ENCODE results near the gene PRL.
A peak's percentile ranks its signal among the peaks of the same experiment; 100 is the strongest.

The PRL gene

GRCh38 chr6:22296936-22297335, at the start of gene PRL:
TSS of gene PRL (minus strand) at chr6:22297036. CDS start at chr6:22296982, 54 bp downstream.
- H3K4me3 ChIP-seq (ENCODE audit: low read depth in 1 of 2, low read length in 2 of 2): no peak within 1 kb of the TSS
- no peaks in the 10 kb centered on the region for H4K20me1 ChIP-seq (ENCODE audit: insufficient read depth, low read length)
- H3K9me3 ChIP-seq (ENCODE audit: insufficient read depth, low read length, severe bottlenecking): no peaks in the 10 kb centered on the region
- H3K36me3 ChIP-seq (ENCODE audit: insufficient read depth, low read length): no peaks in the 10 kb centered on the region
- no peaks in the 10 kb centered on the region for H3K4me1 ChIP-seq (ENCODE audit: insufficient read depth, low read length)
- H3K27ac ChIP-seq (ENCODE audit: low read length): no peak within 1 kb of the TSS
- H3K79me2 ChIP-seq (ENCODE audit: insufficient read depth, low read length): no peaks in the 10 kb centered on the region
- no peak within 1 kb of the TSS for H3K9ac ChIP-seq (ENCODE audit: low read depth, low read length)
- ATAC-seq (ENCODE audit: insufficient read depth, low read depth) (no peak), DNase-seq (no peak)
- H3K27me3 ChIP-seq (ENCODE audit: insufficient read depth, low read length, poor library complexity): no peaks in the 10 kb centered on the region
- peak within 1 kb of the TSS; percentile 13; the same call in 1 of the 2 replicates for H2AFZ ChIP-seq (ENCODE audit: low read depth, low read length)
- TF ChIP-seq CTCF (IDR thresholded peaks at IDR 0.05; ENCODE audit: borderline replicate concordance, extremely low read depth, low read length, poor library complexity, severe bottlenecking) (no peak), EZH2 (IDR thresholded peaks at IDR 0.05; ENCODE audit: borderline replicate concordance, low read depth, low read length, severe bottlenecking) (no peak)
- H3K4me2 ChIP-seq (ENCODE audit: insufficient read depth, low read length): no peak within 1 kb of the TSS

- H3K9ac ChIP-seq (ENCODE audit: low read depth, low read length): no peak overlapping the region
- no peaks in the 10 kb centered on the region for H3K36me3 ChIP-seq (ENCODE audit: insufficient read depth, low read length)
- H3K27me3 ChIP-seq (ENCODE audit: insufficient read depth, low read length, poor library complexity): no peaks in the 10 kb centered on the region
- H3K4me2 ChIP-seq (ENCODE audit: insufficient read depth, low read length): no peak overlapping the region
- ATAC-seq (ENCODE audit: insufficient read depth, low read depth) (no peak), DNase-seq (no peak)
- H3K4me3 ChIP-seq (ENCODE audit: low read depth in 1 of 2, low read length in 2 of 2): no peak overlapping the region
- no peaks in the 10 kb centered on the region for H3K4me1 ChIP-seq (ENCODE audit: insufficient read depth, low read length)
- H4K20me1 ChIP-seq (ENCODE audit: insufficient read depth, low read length): no peaks in the 10 kb centered on the region
- peaks cover 2% of the 10 kb centered on the region for H3K9me3 ChIP-seq (ENCODE audit: insufficient read depth, low read length, severe bottlenecking)
- H2AFZ ChIP-seq (ENCODE audit: low read depth, low read length): no peak overlapping the region
- no peaks in the 10 kb centered on the region for H3K79me2 ChIP-seq (ENCODE audit: insufficient read depth, low read length)
- TF ChIP-seq CTCF (IDR thresholded peaks at IDR 0.05; ENCODE audit: borderline replicate concordance, extremely low read depth, low read length, poor library complexity, severe bottlenecking) (peak; percentile 37), EZH2 (IDR thresholded peaks at IDR 0.05; ENCODE audit: borderline replicate concordance, low read depth, low read length, severe bottlenecking) (no peak)
- H3K27ac ChIP-seq (ENCODE audit: low read length): no peak overlapping the region
Measured at GRCh38 chr6:22343864-22344263, 47.0 kb upstream of the PRL start.

- Histone ChIP-seq H3K27ac (ENCODE audit: low read length) (peak overlapping the region; percentile 28; the same call in 1 of the 2 replicates), H3K27me3 (ENCODE audit: insufficient read depth, low read length, poor library complexity) (no peaks in the 10 kb centered on the region), H3K36me3 (ENCODE audit: insufficient read depth, low read length) (no peaks in the 10 kb centered on the region), H2AFZ (ENCODE audit: low read depth, low read length) (peak overlapping the region; percentile 54), H4K20me1 (ENCODE audit: insufficient read depth, low read length) (no peaks in the 10 kb centered on the region), H3K4me2 (ENCODE audit: insufficient read depth, low read length) (peak overlapping the region; percentile 51), H3K4me1 (ENCODE audit: insufficient read depth, low read length) (peaks cover 14% of the 10 kb centered on the region), H3K9me3 (ENCODE audit: insufficient read depth, low read length, severe bottlenecking) (no peaks in the 10 kb centered on the region), H3K79me2 (ENCODE audit: insufficient read depth, low read length) (no peaks in the 10 kb centered on the region), H3K4me3 (ENCODE audit: low read depth in 1 of 2, low read length in 2 of 2) (peak overlapping the region in 1 of 2 experiments; percentile 22; a peak in 1 of 4 replicates), H3K9ac (ENCODE audit: low read depth, low read length) (peak overlapping the region; percentile 20)
- DNase-seq (peak; percentile 36), ATAC-seq (ENCODE audit: insufficient read depth, low read depth) (peak; percentile 88)
- TF ChIP-seq CTCF (IDR thresholded peaks at IDR 0.05; ENCODE audit: borderline replicate concordance, extremely low read depth, low read length, poor library complexity, severe bottlenecking): no peak
- no peak for TF ChIP-seq EZH2 (IDR thresholded peaks at IDR 0.05; ENCODE audit: borderline replicate concordance, low read depth, low read length, severe bottlenecking)
Measured at GRCh38 chr6:22334778-22335177, 37.9 kb upstream of the PRL start.

- H3K4me1 ChIP-seq (ENCODE audit: insufficient read depth, low read length): peaks cover 14% of the 10 kb centered on the region
- H4K20me1 ChIP-seq (ENCODE audit: insufficient read depth, low read length): no peaks in the 10 kb centered on the region
- H3K79me2 ChIP-seq (ENCODE audit: insufficient read depth, low read length): no peaks in the 10 kb centered on the region
- no peak for DNase-seq
- H3K27me3 ChIP-seq (ENCODE audit: insufficient read depth, low read length, poor library complexity): no peaks in the 10 kb centered on the region
- H3K27ac ChIP-seq (ENCODE audit: low read length): no peak overlapping the region
- TF ChIP-seq CTCF (IDR thresholded peaks at IDR 0.05; ENCODE audit: borderline replicate concordance, extremely low read depth, low read length, poor library complexity, severe bottlenecking) (no peak), EZH2 (IDR thresholded peaks at IDR 0.05; ENCODE audit: borderline replicate concordance, low read depth, low read length, severe bottlenecking) (no peak)
- H3K9me3 ChIP-seq (ENCODE audit: insufficient read depth, low read length, severe bottlenecking): no peaks in the 10 kb centered on the region
- H3K4me3 ChIP-seq (ENCODE audit: low read depth in 1 of 2, low read length in 2 of 2): no peak overlapping the region
- no peak overlapping the region for H2AFZ ChIP-seq (ENCODE audit: low read depth, low read length)
- no peak overlapping the region for H3K4me2 ChIP-seq (ENCODE audit: insufficient read depth, low read length)
- H3K9ac ChIP-seq (ENCODE audit: low read depth, low read length): no peak overlapping the region
- H3K36me3 ChIP-seq (ENCODE audit: insufficient read depth, low read length): no peaks in the 10 kb centered on the region
- no peak for ATAC-seq (ENCODE audit: insufficient read depth, low read depth)
Measured at GRCh38 chr6:22333802-22334201, 37.0 kb upstream of the PRL start.

Measured in DND-41 (cell line).